ENCODE data around the gene CPA4.

DNA sequence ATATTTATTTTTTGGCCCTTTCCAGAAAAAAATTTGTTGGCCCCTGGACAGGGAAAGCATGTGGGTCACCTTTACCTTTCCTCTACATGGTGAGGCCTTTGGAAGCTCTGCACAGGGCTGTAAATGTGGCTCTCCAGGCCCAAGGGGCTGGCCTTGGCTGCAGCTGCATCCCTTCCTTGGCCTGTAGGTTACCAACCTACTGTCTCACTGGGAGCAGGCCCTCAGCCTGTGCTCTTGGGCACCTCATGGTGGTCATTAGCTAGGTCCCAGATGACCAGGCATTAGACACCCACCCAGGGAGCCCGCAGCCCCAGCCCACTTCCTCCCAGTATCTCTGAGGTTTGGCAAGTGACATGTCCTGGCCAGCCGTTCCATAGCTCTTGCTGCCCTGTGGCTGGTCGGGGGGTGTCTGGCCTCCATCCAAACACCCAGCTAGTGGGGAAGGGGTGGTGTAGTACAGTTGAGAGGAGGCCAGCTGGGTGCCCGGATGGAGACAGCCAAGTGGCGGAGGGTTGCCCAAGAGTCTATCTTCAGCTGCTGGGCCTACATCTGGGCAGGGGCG lies 44.5 kb downstream of the CPA4 start:
- TF ChIP-seq, protein P1, sequence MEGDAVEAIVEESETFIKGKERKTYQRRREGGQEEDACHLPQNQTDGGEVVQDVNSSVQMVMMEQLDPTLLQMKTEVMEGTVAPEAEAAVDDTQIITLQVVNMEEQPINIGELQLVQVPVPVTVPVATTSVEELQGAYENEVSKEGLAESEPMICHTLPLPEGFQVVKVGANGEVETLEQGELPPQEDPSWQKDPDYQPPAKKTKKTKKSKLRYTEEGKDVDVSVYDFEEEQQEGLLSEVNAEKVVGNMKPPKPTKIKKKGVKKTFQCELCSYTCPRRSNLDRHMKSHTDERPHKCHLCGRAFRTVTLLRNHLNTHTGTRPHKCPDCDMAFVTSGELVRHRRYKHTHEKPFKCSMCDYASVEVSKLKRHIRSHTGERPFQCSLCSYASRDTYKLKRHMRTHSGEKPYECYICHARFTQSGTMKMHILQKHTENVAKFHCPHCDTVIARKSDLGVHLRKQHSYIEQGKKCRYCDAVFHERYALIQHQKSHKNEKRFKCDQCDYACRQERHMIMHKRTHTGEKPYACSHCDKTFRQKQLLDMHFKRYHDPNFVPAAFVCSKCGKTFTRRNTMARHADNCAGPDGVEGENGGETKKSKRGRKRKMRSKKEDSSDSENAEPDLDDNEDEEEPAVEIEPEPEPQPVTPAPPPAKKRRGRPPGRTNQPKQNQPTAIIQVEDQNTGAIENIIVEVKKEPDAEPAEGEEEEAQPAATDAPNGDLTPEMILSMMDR (IDR thresholded peaks at IDR 0.05): no peak
- TF ChIP-seq POLR2AphosphoS5 (IDR thresholded peaks at IDR 0.05): no peak
- TF ChIP-seq EP300 (IDR thresholded peaks at IDR 0.05): no peak
- TF ChIP-seq POLR2A (IDR thresholded peaks at IDR 0.05): no peak
